Ureter (tissue), 1 donor: ENCODE measurements around the gene ETV6. TPM values are rescaled to one million over a fixed set of nuclear protein-coding genes. Genes with fewer than 3 reads are reported as not detected.

Experiments used
- DNase-seq: peaks from one replicate; pipeline ENCODE4 v3.0.0-alpha.2; 2020; ENCODE audit warnings: low spot score
- total RNA-seq: library from RNA; stranded (reverse); gene quantifications from one replicate; pipeline ENCODE4 v1.2.4, GENCODE V29; 2023
- donor health status: DM: yes; HTN: yes; CAD: no.

The ETV6 gene
- total RNA-seq, 1 donor from 2014 or later, result 97.4 TPM

DNA sequence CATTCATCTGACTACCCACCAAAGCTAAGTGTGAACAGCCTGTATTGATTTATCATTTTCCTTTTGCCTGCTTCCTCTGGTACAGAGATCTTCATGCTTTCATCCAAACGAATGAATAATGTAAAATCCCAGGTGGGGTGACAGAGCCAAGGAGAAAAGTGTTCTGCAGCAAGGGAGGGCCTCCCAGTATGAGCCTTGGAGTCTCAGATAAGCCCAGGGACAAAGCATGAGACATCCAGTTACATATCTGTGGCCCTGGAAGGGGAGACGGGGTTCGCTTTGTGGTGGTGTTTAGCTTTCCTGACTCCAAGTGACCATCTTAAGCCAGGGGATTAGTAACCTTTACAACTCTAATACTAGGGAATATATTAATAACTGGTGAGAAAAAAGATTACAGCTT, 177.1 kb downstream of the ETV6 start:
- no peak for DNase-seq

DNA sequence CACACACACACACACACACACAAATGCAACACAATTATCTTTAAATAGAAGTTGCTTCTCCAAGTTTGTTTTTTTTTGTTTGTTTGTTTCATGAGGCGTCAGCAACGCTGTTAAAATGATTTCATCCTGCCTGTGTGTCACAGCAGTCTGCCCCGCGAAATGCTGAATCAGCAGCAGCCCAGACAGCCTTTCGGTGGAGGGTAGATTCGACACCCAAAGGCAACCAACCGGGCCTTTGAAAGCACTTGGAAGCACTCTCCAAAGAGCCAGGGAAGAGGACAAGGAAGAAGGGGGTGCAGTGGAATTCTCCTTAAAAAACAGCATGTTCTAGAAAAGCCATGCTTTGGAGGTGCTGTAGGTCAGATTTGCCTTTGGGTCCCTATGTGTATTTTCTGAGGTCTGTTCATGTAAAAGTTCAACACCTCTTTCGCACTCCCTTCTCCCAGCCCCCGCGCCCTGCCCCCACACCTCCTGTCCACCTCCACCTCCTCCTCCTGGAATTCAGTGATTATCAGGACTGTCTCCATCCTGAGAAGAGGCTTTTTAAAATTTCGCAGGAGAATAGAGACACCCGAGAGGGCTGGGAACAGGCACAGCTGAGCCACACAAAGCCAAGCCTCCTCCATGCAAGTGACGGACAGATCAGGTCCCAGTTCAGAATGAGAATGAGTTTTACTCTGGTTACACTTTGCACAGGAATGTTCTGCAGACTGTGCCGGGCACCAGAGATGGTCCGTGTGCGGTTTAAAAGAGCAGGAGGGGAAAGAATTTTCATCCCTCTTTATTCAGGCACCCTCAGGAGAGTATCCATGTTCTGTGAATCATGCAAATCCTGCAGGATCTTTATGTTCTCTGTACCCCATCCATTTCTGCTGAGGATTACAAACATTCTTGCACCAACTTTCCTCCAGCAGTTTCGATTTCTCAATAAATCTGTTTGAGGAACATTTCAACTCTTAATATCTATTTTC, 177.9 kb downstream of the ETV6 start:
- no peak for DNase-seq

DNA sequence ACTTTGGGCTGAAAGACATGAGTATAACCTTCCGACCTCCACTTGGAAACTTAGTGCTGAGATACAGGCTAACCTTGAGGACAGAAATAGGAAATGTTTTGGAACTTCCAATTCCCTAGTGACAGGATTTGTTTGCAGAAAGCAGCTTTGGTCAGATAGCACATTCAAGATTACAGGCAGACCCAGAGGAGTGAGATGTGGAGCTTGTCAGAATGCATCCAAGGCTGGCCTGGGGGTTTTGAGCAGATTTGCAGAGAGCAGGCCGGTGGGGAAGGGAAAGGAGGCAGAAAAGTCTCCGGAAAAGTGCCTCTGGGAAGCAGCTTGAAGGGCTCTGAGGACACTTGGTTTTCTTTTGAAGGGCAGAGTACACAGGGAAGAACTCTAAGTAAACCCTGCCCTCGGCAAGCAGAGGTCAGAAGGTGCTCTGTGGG, 180.3 kb downstream of the ETV6 start:
- DNase-seq, result no peak

DNA sequence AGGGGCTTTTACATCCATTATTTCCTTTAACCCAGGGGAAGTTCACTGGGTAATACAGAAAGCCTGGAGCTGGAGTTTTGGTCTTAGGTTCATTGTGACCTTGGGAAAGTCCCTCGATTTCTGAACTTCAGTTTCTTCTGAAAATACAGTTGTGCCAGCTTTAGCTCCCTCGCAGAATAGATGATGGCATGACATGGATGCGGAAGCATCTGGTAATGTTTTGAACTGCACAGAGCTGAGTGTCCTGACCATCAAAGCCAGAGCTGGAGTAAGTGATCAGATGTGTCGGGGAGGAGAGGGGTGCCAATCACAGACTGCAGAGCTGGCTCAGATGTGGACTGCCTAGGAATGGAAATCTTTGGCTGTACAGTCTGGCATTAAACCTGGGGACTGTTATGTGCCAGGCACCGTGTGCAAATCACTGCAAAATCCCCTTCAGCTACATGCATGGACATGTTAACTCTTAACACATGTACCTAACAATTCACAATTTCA, 180.9 kb downstream of the ETV6 start:
- DNase-seq, result no peak

DNA sequence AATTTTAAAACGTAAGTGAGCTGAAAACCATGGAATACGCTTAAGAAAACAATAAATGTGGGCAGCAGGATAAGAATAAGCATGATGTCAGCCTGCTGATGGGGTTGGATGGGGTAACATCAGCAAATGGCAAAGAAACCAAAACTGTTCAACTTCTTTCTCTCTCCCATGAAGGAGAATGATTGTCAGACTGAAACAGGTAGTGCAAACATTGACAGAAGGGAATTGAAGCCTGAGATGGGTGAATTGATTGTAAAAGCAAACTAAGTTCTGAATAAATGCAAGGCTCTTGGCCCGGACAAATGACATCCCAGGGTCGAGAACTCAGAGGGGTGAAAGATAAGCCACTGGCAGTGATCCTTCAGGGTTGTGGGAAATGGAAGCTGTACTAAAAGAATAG, 182.6 kb downstream of the ETV6 start:
- DNase-seq, result no peak

DNA sequence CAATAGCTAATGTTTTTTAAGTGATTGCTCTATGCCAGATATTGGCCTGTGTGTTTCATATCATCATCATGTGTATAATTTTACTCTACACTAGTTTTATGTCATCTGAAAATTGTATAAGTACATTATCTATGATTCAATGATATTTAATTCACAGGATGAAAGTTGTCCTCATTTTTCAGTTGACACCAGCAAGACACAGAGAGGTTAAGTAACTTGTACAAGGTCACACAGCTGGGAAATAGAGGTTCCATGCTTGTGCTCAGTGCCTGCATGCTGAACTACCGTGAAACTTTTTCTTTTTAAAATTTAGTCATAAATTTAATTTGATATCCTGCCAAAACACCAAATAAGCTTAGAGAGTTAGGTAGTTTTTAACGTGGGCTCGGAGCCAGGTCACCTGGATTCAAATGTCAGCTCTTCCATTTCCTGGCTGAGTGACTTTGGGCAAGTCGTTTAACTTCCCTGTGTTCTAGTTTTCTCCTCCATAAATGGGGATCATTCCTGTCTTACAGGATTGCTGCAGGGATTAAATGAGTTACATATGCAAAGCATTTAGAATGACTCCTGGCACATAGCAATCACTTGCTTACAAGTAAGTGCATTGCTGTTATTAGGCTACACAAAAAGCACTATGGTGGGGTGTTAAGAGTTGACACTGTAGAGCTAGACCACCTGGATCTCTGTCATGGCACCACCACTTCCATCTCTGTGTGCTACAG, 183.9 kb downstream of the ETV6 start:
- DNase-seq, result no peak

DNA sequence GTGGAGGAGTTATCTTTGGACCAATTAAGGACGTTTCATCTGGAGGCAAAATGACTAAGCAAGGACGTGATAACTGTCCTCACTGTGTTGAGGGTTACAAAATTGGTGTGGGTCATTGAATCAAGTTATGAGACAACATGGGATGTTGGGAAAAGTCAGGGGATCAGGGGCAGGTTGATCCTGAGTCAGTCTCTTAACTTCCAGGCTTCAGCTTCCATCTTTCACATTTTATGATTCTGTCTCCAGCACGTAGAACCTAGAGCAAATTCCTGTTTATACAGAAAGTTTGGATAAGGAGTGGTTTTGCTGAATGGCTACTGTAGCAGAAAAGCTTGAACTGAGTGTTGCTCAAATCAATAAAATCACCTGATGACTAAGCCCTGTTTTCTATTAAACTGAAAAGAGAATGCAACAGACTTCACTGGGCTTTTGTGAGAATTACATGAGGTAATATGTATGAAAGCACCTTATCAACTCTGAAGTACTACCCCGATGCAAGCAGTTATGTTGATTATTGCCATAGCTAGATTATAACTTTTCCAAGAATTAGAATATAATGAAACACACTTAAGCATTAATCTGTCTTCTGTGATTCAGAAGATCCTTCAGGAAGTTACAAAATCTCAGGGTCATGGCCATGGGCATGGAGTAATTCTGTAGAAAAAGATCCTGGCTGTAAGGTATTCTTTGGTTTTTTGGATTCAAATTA, 184.8 kb downstream of the ETV6 start:
- no peak for DNase-seq

DNA sequence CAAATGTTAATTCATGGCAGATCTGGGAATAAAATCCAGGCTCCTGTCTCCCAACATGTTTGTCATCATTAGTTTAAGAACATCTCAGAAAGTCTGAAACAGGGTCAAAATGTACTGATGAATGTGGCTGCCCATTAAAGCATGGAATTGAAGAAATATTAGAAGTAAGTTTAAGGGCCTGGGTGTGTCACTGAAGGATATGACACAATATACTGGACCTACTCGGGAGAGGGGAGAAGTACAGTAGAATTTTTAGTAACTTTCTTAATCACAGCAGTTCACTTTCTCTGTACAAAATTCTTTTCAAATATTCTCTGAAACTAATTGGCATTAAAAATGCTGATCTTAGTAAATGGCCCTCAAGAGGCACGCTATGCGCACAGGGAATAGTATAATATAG, 185.5 kb downstream of the ETV6 start:
- DNase-seq, result no peak

DNA sequence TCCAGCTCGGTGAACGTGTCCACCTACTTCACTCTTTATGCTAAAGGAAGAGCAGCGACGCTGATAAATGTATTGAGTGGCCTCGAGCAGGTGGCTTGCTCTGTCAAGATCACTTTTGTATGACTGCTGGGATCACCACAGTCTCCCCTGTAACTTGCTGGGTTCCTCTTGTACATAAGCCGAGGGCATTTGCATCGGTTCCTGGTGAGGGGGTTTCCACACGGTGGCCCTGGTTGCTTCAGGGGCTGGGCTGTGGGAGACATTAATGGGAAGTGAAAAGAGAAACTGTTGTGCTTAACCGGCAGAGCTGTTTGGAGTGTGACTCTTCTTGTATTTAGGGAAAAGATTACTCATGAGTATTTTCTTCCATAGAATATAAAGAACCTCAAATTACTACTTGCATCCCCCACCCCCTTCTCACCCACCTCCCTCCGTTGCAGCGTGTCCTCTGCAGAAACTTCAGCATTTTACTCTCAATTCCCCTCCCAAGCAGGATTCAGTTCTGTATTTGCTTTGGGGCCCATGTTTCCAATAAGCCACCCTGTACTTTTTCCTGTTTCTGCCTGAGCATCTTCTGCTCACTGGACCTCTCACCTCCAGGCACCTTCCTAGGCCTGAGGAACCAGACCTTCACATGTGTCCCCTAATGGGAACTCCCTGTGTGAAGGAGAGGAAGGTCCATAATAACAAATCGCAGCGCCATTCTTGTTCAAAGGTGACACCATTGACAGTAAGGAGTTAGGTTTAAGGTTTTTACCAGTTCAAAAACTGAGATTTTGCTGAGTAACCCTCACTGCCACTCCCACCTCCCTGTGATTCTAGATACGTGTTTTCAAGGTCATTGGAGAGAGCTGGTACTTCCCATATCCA, 187.0 kb downstream of the ETV6 start:
- DNase-seq, result no peak

DNA sequence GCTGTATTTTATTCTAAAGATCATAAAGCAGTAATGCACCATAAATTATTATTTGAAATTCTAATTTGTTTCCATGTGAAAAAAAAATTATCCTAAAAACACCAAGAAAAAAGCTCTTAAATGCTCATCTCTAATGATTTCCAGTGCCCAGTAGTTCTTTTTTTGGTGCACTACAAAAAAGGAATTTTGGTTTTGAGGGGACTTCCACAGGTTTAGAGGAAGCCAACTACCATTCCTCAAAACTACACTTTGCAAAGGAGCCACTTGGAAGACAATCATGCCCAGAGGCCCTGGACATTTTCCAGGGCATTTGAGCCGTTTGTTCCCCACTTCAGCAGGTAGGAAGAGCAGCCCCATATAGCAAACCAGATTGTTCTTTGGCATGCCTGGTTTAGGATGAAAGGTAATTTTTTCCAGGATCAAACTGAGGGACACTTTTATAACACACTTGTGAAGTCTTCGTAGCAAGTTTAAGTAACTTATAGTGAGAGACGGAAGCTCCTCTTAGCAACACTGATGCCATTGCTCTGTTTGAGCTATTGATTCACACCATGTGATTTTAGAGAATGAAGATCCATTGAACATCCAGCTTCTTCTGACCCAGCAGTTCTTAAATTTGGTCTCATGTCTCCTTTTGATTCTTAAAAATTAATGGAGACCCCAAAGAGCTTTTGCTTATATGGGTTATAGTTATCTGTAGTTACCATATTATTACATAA, 187.9 kb downstream of the ETV6 start:
- DNase-seq, result no peak

DNA sequence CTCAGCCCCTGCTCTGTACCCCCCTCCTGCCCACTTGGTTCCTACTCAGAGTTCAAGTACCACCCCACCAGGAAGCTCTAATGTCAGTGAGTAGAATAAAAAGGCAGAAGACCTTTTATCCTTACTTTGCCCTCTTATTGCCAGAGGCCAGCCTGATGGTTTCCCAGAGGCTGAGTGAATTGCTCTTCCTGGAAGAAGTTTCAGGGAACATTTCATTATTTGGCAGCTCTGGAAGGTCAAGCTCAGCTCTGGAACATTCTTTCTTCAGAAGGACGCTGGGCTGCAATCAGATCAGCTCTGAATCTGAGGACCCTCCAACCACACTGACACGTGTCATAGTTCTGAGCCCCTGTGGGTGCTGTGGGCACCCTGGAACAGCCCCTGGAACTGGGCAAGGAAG, 188.9 kb downstream of the ETV6 start:
- no peak for DNase-seq

DNA sequence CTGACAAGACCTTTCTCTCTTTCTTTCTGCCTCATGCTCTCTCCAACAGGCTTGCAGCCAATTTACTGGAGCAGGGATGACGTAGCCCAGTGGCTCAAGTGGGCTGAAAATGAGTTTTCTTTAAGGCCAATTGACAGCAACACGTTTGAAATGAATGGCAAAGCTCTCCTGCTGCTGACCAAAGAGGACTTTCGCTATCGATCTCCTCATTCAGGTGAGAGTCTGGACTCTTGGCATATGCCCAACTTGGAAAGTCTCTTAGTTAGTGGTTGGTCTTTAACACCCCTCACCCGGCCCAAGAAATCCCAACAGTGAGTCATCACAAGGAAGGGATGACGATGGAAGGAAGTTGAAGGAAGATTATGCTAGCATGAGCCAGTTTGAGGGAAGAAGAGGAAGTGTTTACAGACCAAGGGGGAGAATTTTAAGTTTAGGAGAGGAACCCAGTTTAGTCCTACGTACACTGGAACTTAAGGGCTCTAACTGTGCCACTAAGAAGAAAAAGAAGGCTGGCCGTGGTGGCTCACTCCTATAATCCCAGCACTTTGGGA, 189.7 kb downstream of the ETV6 start:
- DNase-seq, result no peak

DNA sequence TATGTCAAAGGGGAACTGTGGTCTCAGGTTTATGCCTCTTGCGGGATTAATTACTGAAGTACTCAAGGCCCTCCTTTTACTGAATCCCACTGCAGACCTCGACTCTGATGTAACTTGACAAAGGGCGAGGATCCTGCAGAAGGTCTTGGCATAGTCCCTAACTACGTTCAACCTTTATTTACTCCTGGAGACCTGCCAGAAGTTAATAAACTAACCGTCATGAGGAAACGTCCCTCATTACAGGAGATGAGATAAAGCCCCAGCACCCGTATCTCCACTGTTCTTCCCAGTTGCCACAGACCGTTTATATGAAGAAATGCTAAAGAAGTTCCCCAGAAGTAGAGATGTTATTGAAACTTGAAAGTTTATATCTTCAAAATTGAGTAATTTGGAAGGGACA, 190.9 kb downstream of the ETV6 start:
- no peak for DNase-seq

DNA sequence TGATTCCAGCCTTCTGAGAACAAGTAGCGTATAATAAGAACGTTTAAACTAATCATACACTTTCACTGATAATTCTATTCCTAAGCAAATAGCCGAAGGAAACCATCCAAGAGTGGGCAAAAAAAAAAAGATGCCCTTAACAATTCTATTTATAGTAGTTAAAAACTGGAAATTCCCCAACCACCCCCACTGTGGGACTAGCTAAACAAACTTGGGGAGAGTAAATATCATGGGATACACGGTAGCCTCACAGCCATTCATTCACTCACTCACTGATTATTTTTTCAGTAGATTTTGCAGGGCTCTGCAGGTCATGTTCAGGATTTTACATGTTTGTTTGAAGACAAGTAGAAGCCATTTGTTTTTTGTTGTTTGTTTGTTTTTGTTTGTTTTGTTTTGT, 197.0 kb downstream of the ETV6 start:
- no peak for DNase-seq

DNA sequence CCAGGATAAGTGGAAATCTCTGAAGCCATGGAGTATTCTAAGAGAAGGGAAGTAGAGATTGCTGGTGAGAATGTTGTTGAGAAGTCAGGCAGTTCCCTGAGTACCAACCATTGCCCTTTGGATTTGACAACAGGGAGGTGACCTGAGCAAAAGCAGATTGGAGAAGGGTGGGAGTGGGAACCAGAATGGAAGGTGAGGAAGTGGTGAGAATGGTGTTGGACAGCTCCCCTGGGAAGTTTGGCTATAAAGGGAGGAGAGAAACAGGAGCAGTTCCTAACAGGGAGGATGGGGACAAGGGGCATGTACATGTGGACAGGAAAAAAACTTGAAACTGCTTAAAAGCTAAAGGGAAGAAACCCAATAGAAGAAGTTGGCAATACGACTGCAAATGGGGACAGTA, 198.1 kb downstream of the ETV6 start:
- DNase-seq, result no peak

DNA sequence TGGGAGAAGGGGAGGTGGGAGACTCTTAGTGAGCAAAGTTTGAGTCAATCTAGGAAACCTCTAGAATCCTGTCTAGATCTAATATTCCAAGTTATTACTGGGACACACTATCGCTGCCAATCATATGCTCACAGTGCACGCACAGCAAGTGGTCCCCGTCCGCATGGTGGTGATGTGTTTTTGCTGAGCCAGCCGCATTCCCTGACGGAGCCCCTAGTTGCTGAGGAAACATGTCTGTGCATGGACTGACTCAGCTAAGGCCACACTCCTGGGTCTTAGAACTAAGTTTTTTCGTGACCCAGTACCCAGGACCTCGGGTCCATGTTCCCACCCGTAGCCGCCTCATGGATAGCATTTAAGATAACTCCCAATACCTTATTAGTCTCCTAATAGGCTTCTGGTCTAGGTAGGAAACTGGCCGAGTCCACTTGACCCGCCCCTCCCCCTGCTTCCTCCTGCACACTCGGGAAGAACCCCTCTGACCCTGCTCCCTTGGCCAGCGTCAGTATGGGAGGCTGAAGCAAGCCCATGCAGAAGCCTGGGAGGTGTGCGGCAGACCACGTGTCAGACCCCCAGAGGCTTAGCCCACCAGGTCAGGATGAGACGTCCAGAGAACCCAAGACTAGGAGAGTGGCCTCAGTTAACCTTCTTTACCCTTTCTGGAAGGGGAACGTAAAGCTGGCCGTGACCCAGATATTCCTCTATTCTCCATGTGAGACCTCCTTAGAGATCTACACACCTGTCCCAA, 200.5 kb downstream of the ETV6 start:
- no peak for DNase-seq

DNA sequence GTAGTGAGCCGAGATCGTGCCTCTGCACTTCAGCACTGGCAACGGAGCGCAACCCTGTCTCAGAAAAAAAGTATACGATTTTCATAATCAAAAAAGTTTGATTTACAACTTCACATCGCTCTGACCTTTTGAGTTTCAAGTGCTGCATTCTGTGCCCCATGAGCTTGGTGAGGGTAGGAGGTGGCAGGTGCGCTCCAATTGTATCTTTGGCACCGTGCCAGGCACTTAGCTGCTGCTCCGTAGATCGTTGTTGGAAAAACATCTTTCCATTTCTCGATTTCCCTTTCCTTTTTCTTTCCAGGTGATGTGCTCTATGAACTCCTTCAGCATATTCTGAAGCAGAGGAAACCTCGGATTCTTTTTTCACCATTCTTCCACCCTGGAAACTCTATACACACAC, 203.7 kb downstream of the ETV6 start:
- no peak for DNase-seq

DNA sequence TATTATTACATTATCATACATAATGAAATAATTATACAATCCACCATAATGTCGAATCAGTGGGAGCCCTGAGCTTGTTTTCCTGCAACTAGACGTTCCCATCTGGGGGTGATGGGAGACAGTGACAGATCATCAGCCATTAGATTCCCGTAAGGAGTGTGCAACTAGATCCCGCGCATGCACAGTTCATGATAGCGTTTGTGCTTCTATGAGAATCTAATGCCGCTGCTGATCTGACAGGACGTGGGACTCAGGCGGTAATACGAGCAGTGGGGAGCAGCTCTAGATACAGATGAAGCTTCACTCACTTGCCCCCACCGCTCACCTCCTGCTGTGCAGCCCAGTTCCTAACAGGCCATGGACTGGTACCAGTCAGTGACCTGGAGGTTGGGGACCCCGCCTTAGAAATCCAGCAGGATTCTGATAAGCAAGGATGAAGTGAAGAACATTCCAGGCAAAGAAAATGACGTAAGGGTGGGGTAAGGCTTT, 204.6 kb downstream of the ETV6 start:
- no peak for DNase-seq

DNA sequence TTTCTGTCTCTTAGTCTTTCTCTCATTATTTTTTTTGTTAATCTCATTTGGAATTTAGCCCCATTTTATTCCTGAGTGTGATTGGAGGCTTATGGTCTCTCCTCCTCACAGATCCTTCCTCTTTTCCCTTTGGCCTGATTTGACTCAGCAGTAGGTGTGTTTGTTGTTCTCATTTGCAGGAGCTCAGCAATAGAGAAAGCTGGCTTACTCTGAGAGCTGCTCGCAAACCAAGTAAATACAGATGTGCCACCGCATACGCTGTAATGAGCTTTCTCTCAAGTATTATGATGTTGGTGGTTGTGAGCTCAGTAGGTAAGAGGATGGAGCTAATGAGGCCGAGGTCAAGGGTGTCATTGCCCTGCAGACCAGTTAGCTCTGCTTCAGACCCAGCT, 206.5 kb downstream of the ETV6 start:
- no peak for DNase-seq
